Activated CD8-positive, alpha-beta memory T cell treated with anti-CD3 and anti-CD28 coated beads, Interleukin-2, amount 50 U/mL, for 1 hour (primary cell): ENCODE measurements around the gene LAMC3.

Experiments used
- DNase-seq: peaks from one replicate; pipeline ENCODE4 v3.0.0-alpha.2; 2020; ENCODE audit errors: extremely low read depth

Gene LAMC3

GRCh38 chr9:130977811-130978221, 31.2 kb upstream of the LAMC3 start:
- no peak for DNase-seq

- DNase-seq, result no peak
Observed at GRCh38 chr9:130979591-130980385, 29.2 kb upstream of the LAMC3 start.

GRCh38 chr9:130980526-130980925, 28.4 kb upstream of the LAMC3 start:
- no peak for DNase-seq

GRCh38 chr9:130981002-130981755, 27.8 kb upstream of the LAMC3 start:
- no peak for DNase-seq

- no peak for DNase-seq
Observed at GRCh38 chr9:130981756-130982137, 27.2 kb upstream of the LAMC3 start.

GRCh38 chr9:130982636-130983358, 26.2 kb upstream of the LAMC3 start:
- DNase-seq, result no peak

- DNase-seq, result no peak
Observed at GRCh38 chr9:130983359-130983670, 25.7 kb upstream of the LAMC3 start.

GRCh38 chr9:130983970-130984369, 25.0 kb upstream of the LAMC3 start:
- DNase-seq, result no peak

- no peak for DNase-seq
Observed at GRCh38 chr9:130984521-130984920, 24.5 kb upstream of the LAMC3 start.

GRCh38 chr9:130985029-130985428, 23.9 kb upstream of the LAMC3 start:
- DNase-seq, result no peak

- no peak for DNase-seq
Observed at GRCh38 chr9:130985606-130986162, 23.3 kb upstream of the LAMC3 start.

- no peak for DNase-seq
Observed at GRCh38 chr9:130986356-130986965, 22.5 kb upstream of the LAMC3 start.

GRCh38 chr9:130987054-130987453, 21.9 kb upstream of the LAMC3 start:
- no peak for DNase-seq

- DNase-seq, result no peak
Observed at GRCh38 chr9:130987738-130988399, 21.1 kb upstream of the LAMC3 start.

GRCh38 chr9:130988400-130988747, 20.6 kb upstream of the LAMC3 start:
- no peak for DNase-seq

- DNase-seq, result no peak
Observed at GRCh38 chr9:130988905-130989304, 20.1 kb upstream of the LAMC3 start.

- no peak for DNase-seq
Observed at GRCh38 chr9:130989391-130989790, 19.6 kb upstream of the LAMC3 start.

GRCh38 chr9:130989891-130990290, 19.1 kb upstream of the LAMC3 start:
- DNase-seq, result no peak

- DNase-seq, result no peak
Observed at GRCh38 chr9:130990306-130990977, 18.5 kb upstream of the LAMC3 start.

GRCh38 chr9:130990978-130991777, 17.8 kb upstream of the LAMC3 start:
- no peak for DNase-seq
